Liver (tissue), 3 donors: ENCODE measurements around the gene TH.

Experiments used
- CTCF ChIP-seq: fragments of 150-350 bp; IDR thresholded peaks from 2 replicates; pipeline ENCODE4 v1.5.1; 2017; ENCODE audit warnings: improper control_type of control experiment, low read depth, low read length; ENCODE audit not compliant: missing input control
- GABPA ChIP-seq, 2 donors: IDR thresholded peaks in 1 of 2; conservative IDR thresholded peaks in 1 of 2; 2 replicates each; pipeline ENCODE4 v1.6.1; 2016; ENCODE audit warnings: antibody characterized with exemption in 2 of 2, mild to moderate bottlenecking in 1 of 2, moderate library complexity in 1 of 2
- HNF4A ChIP-seq, 2 donors: conservative IDR thresholded peaks; 2 replicates each; pipeline ENCODE4 v1.6.1; 2016; ENCODE audit warnings: antibody characterized with exemption in 2 of 2, mild to moderate bottlenecking in 2 of 2
- MAX ChIP-seq: IDR thresholded peaks from 2 replicates; pipeline ENCODE4 v1.6.1; 2016; ENCODE audit warnings: antibody characterized with exemption
- NR2F2 ChIP-seq: IDR thresholded peaks from 2 replicates; pipeline ENCODE4 v1.6.1; 2016; ENCODE audit warnings: antibody characterized with exemption
- RAD21 ChIP-seq, 2 donors: IDR thresholded peaks; 2 replicates each; pipeline ENCODE4 v1.6.1; 2016; ENCODE audit warnings: antibody characterized with exemption in 2 of 2, mild to moderate bottlenecking in 2 of 2
- YY1 ChIP-seq: IDR thresholded peaks from 2 replicates; pipeline ENCODE4 v1.6.1; 2016; ENCODE audit warnings: antibody characterized with exemption, mild to moderate bottlenecking
- donor health status: healthy.
- donor health status: healthy.

- no peak for TF ChIP-seq HNF4A (conservative IDR thresholded peaks at IDR 0.05)
- no peak for TF ChIP-seq CTCF
- TF ChIP-seq GABPA (IDR thresholded peaks at IDR 0.05 in 1 of 2, conservative IDR thresholded peaks at IDR 0.05 in 1 of 2): no peak
- TF ChIP-seq RAD21 (IDR thresholded peaks at IDR 0.05): no peak
- no peak for TF ChIP-seq NR2F2
- no peak for TF ChIP-seq MAX
- TF ChIP-seq YY1: no peak
Measured at GRCh38 chr11:2168286-2169004, 3.2 kb downstream of the TH start.
